ENCODE data around the gene FAM114A1. TPM values are rescaled to one million over a fixed set of nuclear protein-coding genes. Genes with fewer than 3 reads are reported as not detected.

FAM114A1 gene
- total and polyA plus RNA-seq, 2 of the 4 experiments (the other 2 are of a cell fraction): 135 to 649 TPM

DNA sequence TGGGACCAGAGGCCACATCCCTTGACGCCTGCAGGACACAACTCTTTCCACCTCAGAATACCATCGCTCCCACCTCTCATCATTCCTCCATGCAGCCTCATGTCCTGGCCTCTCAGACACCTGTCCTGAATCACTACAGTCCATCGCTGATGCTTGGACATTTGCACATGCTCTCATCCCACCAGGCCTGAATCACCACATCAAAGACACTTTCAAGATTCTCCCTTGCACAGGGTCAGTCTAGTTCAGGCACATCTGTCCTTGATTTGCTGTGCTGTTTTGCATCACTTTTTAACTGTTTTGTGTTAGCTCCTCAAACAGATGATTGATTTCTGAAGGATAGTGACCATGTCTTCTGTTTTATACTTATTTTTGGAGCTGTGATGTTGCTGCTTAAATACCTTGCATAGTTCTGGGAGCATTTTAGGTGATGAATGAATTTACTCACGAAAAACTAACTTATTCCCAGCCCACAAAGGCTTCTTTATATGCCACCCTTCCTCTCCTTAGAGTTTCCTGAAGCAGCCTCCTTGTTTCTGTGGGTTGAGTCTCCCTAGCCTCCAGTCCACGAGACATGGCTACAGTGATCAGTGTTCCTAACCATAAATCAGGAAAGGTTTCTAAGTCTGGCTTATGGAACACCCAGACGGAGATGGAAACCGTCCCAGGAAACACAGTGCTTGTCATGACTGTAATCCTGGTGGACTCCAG, 2.6 kb downstream of the FAM114A1 start:
- Histone ChIP-seq H3K9me1 (ENCODE audit: insufficient read depth, low read length) (peaks cover 12% of the 10 kb centered on the region), H3K9ac (ENCODE audit: low read depth, low read length) (peak overlapping the region; percentile 32; the same call in 1 of the 2 replicates), H3K4ac (ENCODE audit: low read depth, low read length) (peak overlapping the region; percentile 41), H3K14ac (replicated peaks; ENCODE audit: low read depth, low read length) (peak overlapping the region; percentile 73), H2AK5ac (ENCODE audit: low read depth, low read length) (peak overlapping the region; percentile 31), H3K36me3 (ENCODE audit: control insufficient read depth, insufficient read depth, low read length) (peaks cover 18% of the 10 kb centered on the region), H3K4me2 (ENCODE audit: low read depth, low read length) (peak overlapping the region; percentile 43), H3K18ac (ENCODE audit: low read depth, low read length) (no peak overlapping the region), H4K20me1 (ENCODE audit: insufficient read depth, low read length) (peaks cover 52% of the 10 kb centered on the region), H2BK15ac (ENCODE audit: low read depth, low read length) (no peak overlapping the region), H4K8ac (ENCODE audit: low read depth in 2 of 2, low read length in 2 of 2) (no peak overlapping the region), H3K4me1 (ENCODE audit: control insufficient read depth, insufficient read depth, low read length) (peaks cover 28% of the 10 kb centered on the region), H2BK120ac (ENCODE audit: low read depth, low read length) (0 out of 2 replicates have a peak overlapping the region, but pooled peaks have one; percentile 16), H2AK9ac (replicated peaks; ENCODE audit: low read depth, low read length, poor library complexity) (no peak overlapping the region), H2BK5ac (ENCODE audit: low read depth, low read length, poor library complexity, severe bottlenecking) (peak overlapping the region; percentile 23), H3K79me1 (ENCODE audit: low read depth in 1 of 2, low read length in 2 of 2) (peaks cover 15 to 56% of the 10 kb centered on the region in 2 experiments), H3K27ac (ENCODE audit: insufficient read depth, low read length) (peak overlapping the region; percentile 35; the same call in 1 of the 2 replicates), H3K56ac (ENCODE audit: extremely low read depth, insufficient read depth, low read length) (peak overlapping the region; percentile 21; the same call in 1 of the 2 replicates), H3K23ac (ENCODE audit: low read depth, low read length) (peak overlapping the region; percentile 86), H2BK20ac (ENCODE audit: low read depth, low read length) (no peak overlapping the region), H3K9me3 (ENCODE audit: control insufficient read depth, insufficient read depth, low read length) (no peaks in the 10 kb centered on the region), H3K27me3 (ENCODE audit: control insufficient read depth, insufficient read depth, low read length) (no peaks in the 10 kb centered on the region), H3K4me3 (ENCODE audit: insufficient read depth, low read depth, low read length) (no peak overlapping the region), H4K91ac (ENCODE audit: insufficient read depth, low read depth, low read length) (no peak overlapping the region; the same call in 1 of the 2 replicates), H4K5ac (ENCODE audit: low read depth, low read length) (no peak overlapping the region), H2AFZ (replicated peaks; ENCODE audit: low read length, poor library complexity) (no peak overlapping the region)
- BruUV-seq (replicated peaks): no TSS peak
- ChIA-PET POLR2A (ENCODE audit: unreplicated experiment) (no interaction called here), CTCF (interaction anchor here (0.6 to 1.1 kb wide), 2 partner anchors 14 to 104 kb away, joined by 3 to 4 read pairs; partner anchors contain the start of gene TLR6)
- 96% methylated on average over 3 of the region's 7 CpGs; no CpG with 5 or more reads in 1 of the 2 experiments for WGBS, 2 experiments (ENCODE audit: extremely low coverage in 2 of 2, insufficient read length in 1 of 2)
- dilution Hi-C loops (cut with HindIII; ENCODE audit: low sequenced_read_pairs, unreplicated experiment) (no loop called here), intact Hi-C loops (cut with micrococcal nuclease) (no loop called here), in situ Hi-C loops (cut with MboI; ENCODE audit: low sequenced_read_pairs) (no loop called here)
- ATAC-seq (ENCODE audit: low read depth): no peak
- peak; percentile 30 for DNase-seq
- TF ChIP-seq FOS (IDR thresholded peaks at IDR 0.05; ENCODE audit: low read depth, low read length): no peak
- no peak for TF ChIP-seq MXI1 (IDR thresholded peaks at IDR 0.05; ENCODE audit: borderline replicate concordance, low read depth, low read length)
- TF ChIP-seq CEBPB (IDR thresholded peaks at IDR 0.05; ENCODE audit: low read depth, low read length): no peak
- TF ChIP-seq MAFK (IDR thresholded peaks at IDR 0.05; ENCODE audit: low read depth, low read length): no peak
- TF ChIP-seq RAD21 (IDR thresholded peaks at IDR 0.05; ENCODE audit: low read length): no peak
- no peak for TF ChIP-seq CHD1 (IDR thresholded peaks at IDR 0.05; ENCODE audit: low read depth, low read length)
- TF ChIP-seq, protein P1, sequence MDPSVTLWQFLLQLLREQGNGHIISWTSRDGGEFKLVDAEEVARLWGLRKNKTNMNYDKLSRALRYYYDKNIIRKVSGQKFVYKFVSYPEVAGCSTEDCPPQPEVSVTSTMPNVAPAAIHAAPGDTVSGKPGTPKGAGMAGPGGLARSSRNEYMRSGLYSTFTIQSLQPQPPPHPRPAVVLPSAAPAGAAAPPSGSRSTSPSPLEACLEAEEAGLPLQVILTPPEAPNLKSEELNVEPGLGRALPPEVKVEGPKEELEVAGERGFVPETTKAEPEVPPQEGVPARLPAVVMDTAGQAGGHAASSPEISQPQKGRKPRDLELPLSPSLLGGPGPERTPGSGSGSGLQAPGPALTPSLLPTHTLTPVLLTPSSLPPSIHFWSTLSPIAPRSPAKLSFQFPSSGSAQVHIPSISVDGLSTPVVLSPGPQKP (IDR thresholded peaks at IDR 0.05; ENCODE audit: borderline replicate concordance, low read depth, low read length): no peak
- TF ChIP-seq RCOR1 (IDR thresholded peaks at IDR 0.05; ENCODE audit: insufficient replicate concordance, low read length): no peak
- no peak for TF ChIP-seq POLR2A (IDR thresholded peaks at IDR 0.05; ENCODE audit: low read depth, low read length)
- TF ChIP-seq BHLHE40 (IDR thresholded peaks at IDR 0.05; ENCODE audit: low read depth, low read length): no peak
- TF ChIP-seq, protein P2, sequence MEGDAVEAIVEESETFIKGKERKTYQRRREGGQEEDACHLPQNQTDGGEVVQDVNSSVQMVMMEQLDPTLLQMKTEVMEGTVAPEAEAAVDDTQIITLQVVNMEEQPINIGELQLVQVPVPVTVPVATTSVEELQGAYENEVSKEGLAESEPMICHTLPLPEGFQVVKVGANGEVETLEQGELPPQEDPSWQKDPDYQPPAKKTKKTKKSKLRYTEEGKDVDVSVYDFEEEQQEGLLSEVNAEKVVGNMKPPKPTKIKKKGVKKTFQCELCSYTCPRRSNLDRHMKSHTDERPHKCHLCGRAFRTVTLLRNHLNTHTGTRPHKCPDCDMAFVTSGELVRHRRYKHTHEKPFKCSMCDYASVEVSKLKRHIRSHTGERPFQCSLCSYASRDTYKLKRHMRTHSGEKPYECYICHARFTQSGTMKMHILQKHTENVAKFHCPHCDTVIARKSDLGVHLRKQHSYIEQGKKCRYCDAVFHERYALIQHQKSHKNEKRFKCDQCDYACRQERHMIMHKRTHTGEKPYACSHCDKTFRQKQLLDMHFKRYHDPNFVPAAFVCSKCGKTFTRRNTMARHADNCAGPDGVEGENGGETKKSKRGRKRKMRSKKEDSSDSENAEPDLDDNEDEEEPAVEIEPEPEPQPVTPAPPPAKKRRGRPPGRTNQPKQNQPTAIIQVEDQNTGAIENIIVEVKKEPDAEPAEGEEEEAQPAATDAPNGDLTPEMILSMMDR (conservative IDR thresholded peaks at IDR 0.05; ENCODE audit: low read depth, low read length): no peak
- TF ChIP-seq NFE2L2 (IDR thresholded peaks at IDR 0.05; ENCODE audit: low read depth, low read length): no peak
- no peak for TF ChIP-seq MAZ (IDR thresholded peaks at IDR 0.05; ENCODE audit: borderline replicate concordance, low read depth, low read length)
- TF ChIP-seq RFX5 (IDR thresholded peaks at IDR 0.05; ENCODE audit: low read depth, low read length): no peak
- TF ChIP-seq, protein P3, sequence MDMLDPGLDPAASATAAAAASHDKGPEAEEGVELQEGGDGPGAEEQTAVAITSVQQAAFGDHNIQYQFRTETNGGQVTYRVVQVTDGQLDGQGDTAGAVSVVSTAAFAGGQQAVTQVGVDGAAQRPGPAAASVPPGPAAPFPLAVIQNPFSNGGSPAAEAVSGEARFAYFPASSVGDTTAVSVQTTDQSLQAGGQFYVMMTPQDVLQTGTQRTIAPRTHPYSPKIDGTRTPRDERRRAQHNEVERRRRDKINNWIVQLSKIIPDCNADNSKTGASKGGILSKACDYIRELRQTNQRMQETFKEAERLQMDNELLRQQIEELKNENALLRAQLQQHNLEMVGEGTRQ (IDR thresholded peaks at IDR 0.05; ENCODE audit: low read depth, low read length): no peak
